ENCODE measurements around the gene HMCN2.

Gene HMCN2

GRCh38 chr9:130262771-130263170 lies 2.8 kb upstream of the HMCN2 start:
- Histone ChIP-seq H3K9me3 (ENCODE audit: insufficient read depth, low read depth, low read length) (no peaks in the 10 kb centered on the region), H3K9ac (ENCODE audit: low read depth, low read length, poor library complexity, severe bottlenecking) (no peak overlapping the region), H3K4me1 (ENCODE audit: insufficient read depth, low read length, poor library complexity, severe bottlenecking) (no peaks in the 10 kb centered on the region), H3K27me3 (ENCODE audit: insufficient read depth, low read length, poor library complexity, severe bottlenecking) (no peaks in the 10 kb centered on the region), H3K79me2 (ENCODE audit: insufficient read depth, low read length) (no peaks in the 10 kb centered on the region), H3K4me2 (ENCODE audit: low read depth, low read length, poor library complexity, severe bottlenecking) (no peak overlapping the region), H3F3A (ENCODE audit: low read depth) (no peaks in the 10 kb centered on the region), H3K36me3 (ENCODE audit: insufficient read depth, low read length) (no peaks in the 10 kb centered on the region), H3K4me3 (ENCODE audit: low read length, poor library complexity, severe bottlenecking) (no peak overlapping the region), H3K9me2 (replicated peaks; ENCODE audit: low read depth, low read length) (no peaks in the 10 kb centered on the region), H2AFZ (ENCODE audit: low read length) (no peak overlapping the region), H4K20me1 (ENCODE audit: insufficient read depth, low read length, poor library complexity, severe bottlenecking) (no peaks in the 10 kb centered on the region)
- TF ChIP-seq CTCF (conservative IDR thresholded peaks at IDR 0.05; ENCODE audit: low read length) (no peak), EZH2phosphoT487 (IDR thresholded peaks at IDR 0.05; ENCODE audit: borderline replicate concordance) (no peak)

GRCh38 chr9:130263601-130264413 lies 1.8 kb upstream of the HMCN2 start:
- Histone ChIP-seq H3K36me3 (ENCODE audit: insufficient read depth, low read length) (no peaks in the 10 kb centered on the region), H3K9me2 (replicated peaks; ENCODE audit: low read depth, low read length) (no peaks in the 10 kb centered on the region), H4K20me1 (ENCODE audit: insufficient read depth, low read length, poor library complexity, severe bottlenecking) (no peaks in the 10 kb centered on the region), H3K9ac (ENCODE audit: low read depth, low read length, poor library complexity, severe bottlenecking) (no peak overlapping the region), H3K9me3 (ENCODE audit: insufficient read depth, low read depth, low read length) (no peaks in the 10 kb centered on the region), H3K4me2 (ENCODE audit: low read depth, low read length, poor library complexity, severe bottlenecking) (no peak overlapping the region), H2AFZ (ENCODE audit: low read length) (no peak overlapping the region), H3K79me2 (ENCODE audit: insufficient read depth, low read length) (no peaks in the 10 kb centered on the region), H3K27me3 (ENCODE audit: insufficient read depth, low read length, poor library complexity, severe bottlenecking) (no peaks in the 10 kb centered on the region), H3F3A (ENCODE audit: low read depth) (no peaks in the 10 kb centered on the region), H3K4me1 (ENCODE audit: insufficient read depth, low read length, poor library complexity, severe bottlenecking) (no peaks in the 10 kb centered on the region), H3K4me3 (ENCODE audit: low read length, poor library complexity, severe bottlenecking) (no peak overlapping the region)
- no peak for TF ChIP-seq CTCF (conservative IDR thresholded peaks at IDR 0.05; ENCODE audit: low read length)
- TF ChIP-seq EZH2phosphoT487 (IDR thresholded peaks at IDR 0.05; ENCODE audit: borderline replicate concordance): no peak

GRCh38 chr9:130264414-130265350 lies 878 bp upstream of the HMCN2 start:
- no peaks in the 10 kb centered on the region for H3K4me1 ChIP-seq (ENCODE audit: insufficient read depth, low read length, poor library complexity, severe bottlenecking)
- no peaks in the 10 kb centered on the region for H3K27me3 ChIP-seq (ENCODE audit: insufficient read depth, low read length, poor library complexity, severe bottlenecking)
- H3K36me3 ChIP-seq (ENCODE audit: insufficient read depth, low read length): no peaks in the 10 kb centered on the region
- no peaks in the 10 kb centered on the region for H4K20me1 ChIP-seq (ENCODE audit: insufficient read depth, low read length, poor library complexity, severe bottlenecking)
- TF ChIP-seq EZH2phosphoT487 (IDR thresholded peaks at IDR 0.05; ENCODE audit: borderline replicate concordance) (no peak), CTCF (conservative IDR thresholded peaks at IDR 0.05; ENCODE audit: low read length) (no peak)
- H3K79me2 ChIP-seq (ENCODE audit: insufficient read depth, low read length): no peaks in the 10 kb centered on the region
- H3K9me2 ChIP-seq (replicated peaks; ENCODE audit: low read depth, low read length): no peaks in the 10 kb centered on the region
- no peak overlapping the region for H3K9ac ChIP-seq (ENCODE audit: low read depth, low read length, poor library complexity, severe bottlenecking)
- H2AFZ ChIP-seq (ENCODE audit: low read length): no peak overlapping the region
- no peaks in the 10 kb centered on the region for H3F3A ChIP-seq (ENCODE audit: low read depth)
- H3K4me3 ChIP-seq (ENCODE audit: low read length, poor library complexity, severe bottlenecking): no peak overlapping the region
- no peak overlapping the region for H3K4me2 ChIP-seq (ENCODE audit: low read depth, low read length, poor library complexity, severe bottlenecking)
- no peaks in the 10 kb centered on the region for H3K9me3 ChIP-seq (ENCODE audit: insufficient read depth, low read depth, low read length)
